HepG2 (cell line): ENCODE data around the gene TMEM184C. TPM values are rescaled to one million over a fixed set of nuclear protein-coding genes. Genes with fewer than 3 reads are reported as not detected.

ENCODE experiments used
- HES4 ChIP-seq: sonication (generic); formaldehyde crosslinking; IDR thresholded peaks from 2 replicates; pipeline ENCODE4 v1.9.0; 2021; ENCODE audit warnings: mild to moderate bottlenecking, missing genetic modification reagents, borderline replicate concordance
- KLF9 ChIP-seq: IDR thresholded peaks from 2 replicates; pipeline ENCODE4 v1.6.1; 2016; ENCODE audit warnings: low read depth
- KMT2B ChIP-seq: IDR thresholded peaks from 2 replicates; pipeline ENCODE4 v1.6.1; 2016; ENCODE audit warnings: missing genetic modification reagents, missing compliant biosample characterization
- RNF2 ChIP-seq: fragments of 450-650 bp; conservative IDR thresholded peaks from 2 replicates; pipeline ENCODE4 v1.6.1; 2016; ENCODE audit warnings: low read depth
- THAP11 ChIP-seq: IDR thresholded peaks from 2 replicates; pipeline ENCODE4 v1.6.1; 2016; ENCODE audit warnings: missing biosample characterization, missing genetic modification reagents
- YY1 ChIP-seq: IDR thresholded peaks from 2 replicates; pipeline ENCODE4 v1.6.1; 2011; ENCODE audit warnings: low read length, low read depth, moderate library complexity, mild to moderate bottlenecking; ENCODE audit not compliant: insufficient read depth, insufficient replicate concordance
- ZKSCAN1 ChIP-seq: fragments of 150-350 bp; IDR thresholded peaks from 2 replicates; pipeline ENCODE4 v1.6.1; 2014; ENCODE audit warnings: low read length
- ZNF225 ChIP-seq: sonication (generic); formaldehyde crosslinking; IDR thresholded peaks from 2 replicates; pipeline ENCODE4 v1.4.0; 2020; ENCODE audit warnings: mild to moderate bottlenecking, missing genetic modification reagents
- ZNF256 ChIP-seq: sonication (generic); formaldehyde crosslinking; conservative IDR thresholded peaks from 2 replicates; pipeline ENCODE4 v1.4.0; 2020; ENCODE audit warnings: missing genetic modification reagents
- ZNF263 ChIP-seq: sonication (generic); formaldehyde crosslinking; IDR thresholded peaks from 2 replicates; pipeline ENCODE4 v1.4.0; 2020; ENCODE audit warnings: missing genetic modification reagents
- ZNF343 ChIP-seq: sonication (generic); formaldehyde crosslinking; IDR thresholded peaks from 2 replicates; pipeline ENCODE4 v1.4.0; 2020; ENCODE audit warnings: mild to moderate bottlenecking, missing genetic modification reagents
- ZNF354B ChIP-seq: sonication (generic); formaldehyde crosslinking; IDR thresholded peaks from 2 replicates; pipeline ENCODE4 v1.8.0; 2022; ENCODE audit warnings: mild to moderate bottlenecking, missing genetic modification reagents
- ZNF510 ChIP-seq: sonication (generic); formaldehyde crosslinking; IDR thresholded peaks from 2 replicates; pipeline ENCODE4 v1.4.0; 2020; ENCODE audit warnings: low read depth, mild to moderate bottlenecking, missing genetic modification reagents
- ZNF83 ChIP-seq: sonication (generic); formaldehyde crosslinking; IDR thresholded peaks from 2 replicates; pipeline ENCODE4 v1.4.0; 2020; ENCODE audit warnings: missing genetic modification reagents, mild to moderate bottlenecking, borderline replicate concordance
- ZNF891 ChIP-seq: sonication (generic); formaldehyde crosslinking; IDR thresholded peaks from 2 replicates; pipeline ENCODE4 v1.5.0; 2020; ENCODE audit warnings: mild to moderate bottlenecking, missing genetic modification reagents
- ZZZ3 ChIP-seq: sonication (generic); formaldehyde crosslinking; IDR thresholded peaks from 2 replicates; pipeline ENCODE4 v1.4.0; 2020; ENCODE audit warnings: missing genetic modification reagents, mild to moderate bottlenecking, borderline replicate concordance
- polyA plus RNA-seq, 8 experiments: library from polyadenylated mRNA; depleted of rRNA in 3 of 8; stranded (reverse) in 7 of 8; unstranded in 1 of 8; fragments of >200 nt; fragmentation: Illumina TruSeq in 4 of 8; extraction: Trizol in 4 of 8; gene quantifications; 2 replicates each; pipeline versions ENCODE4 v1.2.1 to v1.2.3, GENCODE V29; 2011 to 2016; ENCODE audit warnings: low read depth in 4 of 8, missing spikeins in 1 of 8, mixed read lengths in 1 of 8; ENCODE audit not compliant: insufficient read depth in 1 of 8
- total RNA-seq, 5 experiments: library from RNA; depleted of rRNA; stranded (reverse); fragments of >200 nt; fragmentation: Illumina TruSeq; extraction: Trizol; gene quantifications; 2 replicates each; pipeline ENCODE4 v1.2.3, GENCODE V29; 2016; ENCODE audit warnings: low read depth in 1 of 5
- TF ChIP-seq, protein P1 (sequence below): sonication (generic); formaldehyde crosslinking; conservative IDR thresholded peaks from 2 replicates; pipeline ENCODE4 v1.4.0; 2020; ENCODE audit warnings: missing genetic modification reagents
- TF ChIP-seq, protein P2 (sequence below): sonication (generic); formaldehyde crosslinking; IDR thresholded peaks from 2 replicates; pipeline ENCODE4 v1.5.0; 2020; ENCODE audit warnings: mild to moderate bottlenecking, missing genetic modification reagents
- TF ChIP-seq, protein P3 (sequence below): sonication (generic); formaldehyde crosslinking; IDR thresholded peaks from 2 replicates; pipeline ENCODE4 v1.5.1; 2020; ENCODE audit warnings: missing genetic modification reagents, mild to moderate bottlenecking, borderline replicate concordance
- TF ChIP-seq, protein P4 (sequence below): sonication (generic); formaldehyde crosslinking; IDR thresholded peaks from 2 replicates; pipeline ENCODE4 v1.8.1; 2023; ENCODE audit warnings: mild to moderate bottlenecking, inconsistent platforms, moderate library complexity, missing genetic modification reagents, borderline replicate concordance
- TF ChIP-seq, protein P5 (sequence below): sonication (generic); formaldehyde crosslinking; IDR thresholded peaks from 2 replicates; pipeline ENCODE4 v1.5.0; 2020; ENCODE audit warnings: missing genetic modification reagents

TMEM184C gene
- total and polyA plus RNA-seq, 2 of the 13 experiments (the other 11 are each of a cell fraction or from before 2014, with no cell fraction given), result 13.9 to 26.1 TPM

DNA sequence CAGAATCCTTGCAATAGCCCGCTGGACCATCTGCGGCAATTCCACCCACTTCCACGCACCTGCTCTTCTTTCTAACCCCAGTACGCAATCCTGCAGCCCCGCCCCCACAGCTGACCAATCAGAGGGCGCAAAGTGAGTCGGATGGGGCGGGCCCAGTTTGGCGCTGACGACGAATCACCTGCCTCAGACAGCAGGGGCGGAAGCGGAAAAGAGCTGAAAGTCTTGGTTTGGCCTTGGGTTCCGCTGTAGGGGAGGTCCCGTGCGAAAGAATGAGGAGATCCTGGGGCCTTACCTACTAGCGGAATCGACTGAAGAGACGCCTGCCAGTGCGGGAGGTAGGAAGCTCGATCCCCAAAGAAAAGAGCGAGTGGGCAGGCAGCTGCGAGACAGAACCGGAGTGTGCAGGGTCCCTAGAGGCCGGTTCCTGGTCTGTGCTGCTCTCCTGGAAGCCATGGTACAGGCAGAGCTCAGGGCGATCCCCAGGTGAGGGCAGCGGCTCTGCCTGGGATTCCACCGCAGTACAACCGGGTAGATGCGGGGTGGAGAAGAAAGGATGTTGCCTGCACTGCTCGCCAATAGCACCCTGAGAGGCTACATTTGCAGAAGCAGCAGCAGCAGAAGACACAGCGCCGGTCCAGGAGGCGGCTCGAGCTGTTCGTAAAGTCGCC is at the start of gene TMEM184C (continued):
- no peak for TF ChIP-seq HES4
- TF ChIP-seq YY1, result peak; percentile 41
- peak; percentile 76; the same call in 1 of the 2 replicates for TF ChIP-seq ZZZ3
- TF ChIP-seq KMT2B (CRISPR knock-in tag), result peak; percentile 83; the same call in 1 of the 2 replicates
- TF ChIP-seq, protein P1, sequence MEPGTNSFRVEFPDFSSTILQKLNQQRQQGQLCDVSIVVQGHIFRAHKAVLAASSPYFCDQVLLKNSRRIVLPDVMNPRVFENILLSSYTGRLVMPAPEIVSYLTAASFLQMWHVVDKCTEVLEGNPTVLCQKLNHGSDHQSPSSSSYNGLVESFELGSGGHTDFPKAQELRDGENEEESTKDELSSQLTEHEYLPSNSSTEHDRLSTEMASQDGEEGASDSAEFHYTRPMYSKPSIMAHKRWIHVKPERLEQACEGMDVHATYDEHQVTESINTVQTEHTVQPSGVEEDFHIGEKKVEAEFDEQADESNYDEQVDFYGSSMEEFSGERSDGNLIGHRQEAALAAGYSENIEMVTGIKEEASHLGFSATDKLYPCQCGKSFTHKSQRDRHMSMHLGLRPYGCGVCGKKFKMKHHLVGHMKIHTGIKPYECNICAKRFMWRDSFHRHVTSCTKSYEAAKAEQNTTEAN (CRISPR knock-in tag), result 0 out of 2 replicates have a peak, but pooled peaks have one; percentile 56
- TF ChIP-seq, protein P2, sequence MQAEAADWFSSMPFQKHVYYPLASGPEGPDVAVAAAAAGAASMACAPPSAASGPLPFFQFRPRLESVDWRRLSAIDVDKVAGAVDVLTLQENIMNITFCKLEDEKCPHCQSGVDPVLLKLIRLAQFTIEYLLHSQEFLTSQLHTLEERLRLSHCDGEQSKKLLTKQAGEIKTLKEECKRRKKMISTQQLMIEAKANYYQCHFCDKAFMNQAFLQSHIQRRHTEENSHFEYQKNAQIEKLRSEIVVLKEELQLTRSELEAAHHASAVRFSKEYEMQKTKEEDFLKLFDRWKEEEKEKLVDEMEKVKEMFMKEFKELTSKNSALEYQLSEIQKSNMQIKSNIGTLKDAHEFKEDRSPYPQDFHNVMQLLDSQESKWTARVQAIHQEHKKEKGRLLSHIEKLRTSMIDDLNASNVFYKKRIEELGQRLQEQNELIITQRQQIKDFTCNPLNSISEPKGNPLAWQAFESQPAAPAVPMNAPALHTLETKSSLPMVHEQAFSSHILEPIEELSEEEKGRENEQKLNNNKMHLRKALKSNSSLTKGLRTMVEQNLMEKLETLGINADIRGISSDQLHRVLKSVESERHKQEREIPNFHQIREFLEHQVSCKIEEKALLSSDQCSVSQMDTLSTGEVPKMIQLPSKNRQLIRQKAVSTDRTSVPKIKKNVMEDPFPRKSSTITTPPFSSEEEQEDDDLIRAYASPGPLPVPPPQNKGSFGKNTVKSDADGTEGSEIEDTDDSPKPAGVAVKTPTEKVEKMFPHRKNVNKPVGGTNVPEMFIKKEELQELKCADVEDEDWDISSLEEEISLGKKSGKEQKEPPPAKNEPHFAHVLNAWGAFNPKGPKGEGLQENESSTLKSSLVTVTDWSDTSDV, result 0 out of 2 replicates have a peak, but pooled peaks have one; percentile 40
- 0 out of 2 replicates have a peak, but pooled peaks have one; percentile 60 for TF ChIP-seq ZNF83 (CRISPR knock-in tag)
- TF ChIP-seq, protein P3, sequence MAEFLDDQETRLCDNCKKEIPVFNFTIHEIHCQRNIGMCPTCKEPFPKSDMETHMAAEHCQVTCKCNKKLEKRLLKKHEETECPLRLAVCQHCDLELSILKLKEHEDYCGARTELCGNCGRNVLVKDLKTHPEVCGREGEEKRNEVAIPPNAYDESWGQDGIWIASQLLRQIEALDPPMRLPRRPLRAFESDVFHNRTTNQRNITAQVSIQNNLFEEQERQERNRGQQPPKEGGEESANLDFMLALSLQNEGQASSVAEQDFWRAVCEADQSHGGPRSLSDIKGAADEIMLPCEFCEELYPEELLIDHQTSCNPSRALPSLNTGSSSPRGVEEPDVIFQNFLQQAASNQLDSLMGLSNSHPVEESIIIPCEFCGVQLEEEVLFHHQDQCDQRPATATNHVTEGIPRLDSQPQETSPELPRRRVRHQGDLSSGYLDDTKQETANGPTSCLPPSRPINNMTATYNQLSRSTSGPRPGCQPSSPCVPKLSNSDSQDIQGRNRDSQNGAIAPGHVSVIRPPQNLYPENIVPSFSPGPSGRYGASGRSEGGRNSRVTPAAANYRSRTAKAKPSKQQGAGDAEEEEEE (CRISPR knock-in tag), result peak; percentile 76; the same call in 1 of the 2 replicates
- peak; percentile 82 for TF ChIP-seq THAP11 (CRISPR knock-in tag)
- TF ChIP-seq, protein P4, sequence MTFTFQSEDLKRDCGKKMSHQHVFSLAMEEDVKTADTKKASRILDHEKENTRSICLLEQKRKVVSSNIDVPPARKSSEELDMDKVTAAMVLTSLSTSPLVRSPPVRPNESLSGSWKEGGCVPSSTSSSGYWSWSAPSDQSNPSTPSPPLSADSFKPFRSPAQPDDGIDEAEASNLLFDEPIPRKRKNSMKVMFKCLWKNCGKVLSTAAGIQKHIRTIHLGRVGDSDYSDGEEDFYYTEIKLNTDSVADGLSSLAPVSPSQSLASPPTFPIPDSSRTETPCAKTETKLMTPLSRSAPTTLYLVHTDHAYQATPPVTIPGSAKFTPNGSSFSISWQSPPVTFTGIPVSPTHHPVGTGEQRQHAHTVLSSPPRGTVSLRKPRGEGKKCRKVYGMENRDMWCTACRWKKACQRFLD (CRISPR knock-in tag), result no peak
- no peak for TF ChIP-seq ZKSCAN1
- peak; percentile 74; the same call in 1 of the 2 replicates for TF ChIP-seq ZNF891
- peak; percentile 82; the same call in 1 of the 2 replicates for TF ChIP-seq ZNF225 (CRISPR knock-in tag)
- 0 out of 2 replicates have a peak, but pooled peaks have one; percentile 45 for TF ChIP-seq ZNF256 (CRISPR knock-in tag)
- TF ChIP-seq ZNF510 (CRISPR knock-in tag), result 0 out of 2 replicates have a peak, but pooled peaks have one; percentile 68
- TF ChIP-seq RNF2, result 0 out of 2 replicates have a peak, but pooled peaks have one; percentile 24
- 0 out of 2 replicates have a peak, but pooled peaks have one; percentile 20 for TF ChIP-seq ZNF354B
- no peak for TF ChIP-seq ZNF263 (CRISPR knock-in tag)
- no peak for TF ChIP-seq KLF9
- TF ChIP-seq, protein P5, sequence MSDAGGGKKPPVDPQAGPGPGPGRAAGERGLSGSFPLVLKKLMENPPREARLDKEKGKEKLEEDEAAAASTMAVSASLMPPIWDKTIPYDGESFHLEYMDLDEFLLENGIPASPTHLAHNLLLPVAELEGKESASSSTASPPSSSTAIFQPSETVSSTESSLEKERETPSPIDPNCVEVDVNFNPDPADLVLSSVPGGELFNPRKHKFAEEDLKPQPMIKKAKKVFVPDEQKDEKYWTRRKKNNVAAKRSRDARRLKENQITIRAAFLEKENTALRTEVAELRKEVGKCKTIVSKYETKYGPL (CRISPR knock-in tag), result no peak
- TF ChIP-seq ZNF343 (CRISPR knock-in tag), result 0 out of 2 replicates have a peak, but pooled peaks have one; percentile 55
